ENCODE measurements around the gene RNF26.

RNF26 gene

GRCh38 chr11:119352857-119353260, 18.5 kb downstream of the RNF26 start:
- Histone ChIP-seq H3K4me1 (ENCODE audit: control insufficient read depth, insufficient read depth, low read length, poor library complexity, severe bottlenecking) (no peaks in the 10 kb centered on the region), H3K27ac (ENCODE audit: insufficient read depth, low read length, poor library complexity, severe bottlenecking) (no peak overlapping the region)
- DNase-seq, result no peak

GRCh38 chr11:119355091-119355843, 20.9 kb downstream of the RNF26 start:
- Histone ChIP-seq H3K27me3 (replicated peaks; ENCODE audit: control insufficient read depth, insufficient read depth, low read length, poor library complexity, severe bottlenecking) (peaks cover 2% of the 10 kb centered on the region), H3K4me1 (ENCODE audit: control insufficient read depth, insufficient read depth, low read length, poor library complexity, severe bottlenecking) (no peaks in the 10 kb centered on the region), H3K4me3 (ENCODE audit: insufficient read depth, low read depth, low read length, poor library complexity, severe bottlenecking) (no peak overlapping the region), H3K36me3 (ENCODE audit: control insufficient read depth, insufficient read depth, low read length) (no peaks in the 10 kb centered on the region), H3K27ac (ENCODE audit: insufficient read depth, low read length, poor library complexity, severe bottlenecking) (no peak overlapping the region), H3K9me3 (ENCODE audit: control insufficient read depth, low read length) (no peaks in the 10 kb centered on the region)
- DNase-seq, result no peak

More at GRCh38 chr11:119352857-119353260, 18.5 kb downstream of the RNF26 start:
- Histone ChIP-seq H3K4me3 (ENCODE audit: insufficient read depth, low read depth, low read length, poor library complexity, severe bottlenecking) (no peak overlapping the region), H3K36me3 (ENCODE audit: control insufficient read depth, insufficient read depth, low read length) (no peaks in the 10 kb centered on the region), H3K27me3 (replicated peaks; ENCODE audit: control insufficient read depth, insufficient read depth, low read length, poor library complexity, severe bottlenecking) (peaks cover 2% of the 10 kb centered on the region), H3K9me3 (ENCODE audit: control insufficient read depth, low read length) (no peaks in the 10 kb centered on the region)

- Histone ChIP-seq H3K27me3 (replicated peaks; ENCODE audit: control insufficient read depth, insufficient read depth, low read length, poor library complexity, severe bottlenecking) (peaks cover 2% of the 10 kb centered on the region), H3K36me3 (ENCODE audit: control insufficient read depth, insufficient read depth, low read length) (no peaks in the 10 kb centered on the region), H3K27ac (ENCODE audit: insufficient read depth, low read length, poor library complexity, severe bottlenecking) (no peak overlapping the region), H3K4me1 (ENCODE audit: control insufficient read depth, insufficient read depth, low read length, poor library complexity, severe bottlenecking) (no peaks in the 10 kb centered on the region), H3K4me3 (ENCODE audit: insufficient read depth, low read depth, low read length, poor library complexity, severe bottlenecking) (peak overlapping the region; percentile 72), H3K9me3 (ENCODE audit: control insufficient read depth, low read length) (no peaks in the 10 kb centered on the region)
- DNase-seq, result peak; percentile 49 to 61 (median 55)
Observed at GRCh38 chr11:119356349-119357031, 22.2 kb downstream of the RNF26 start.

GRCh38 chr11:119357074-119357473, 22.7 kb downstream of the RNF26 start:
- Histone ChIP-seq H3K4me3 (ENCODE audit: insufficient read depth, low read depth, low read length, poor library complexity, severe bottlenecking) (no peak overlapping the region), H3K27ac (ENCODE audit: insufficient read depth, low read length, poor library complexity, severe bottlenecking) (no peak overlapping the region), H3K4me1 (ENCODE audit: control insufficient read depth, insufficient read depth, low read length, poor library complexity, severe bottlenecking) (no peaks in the 10 kb centered on the region), H3K9me3 (ENCODE audit: control insufficient read depth, low read length) (no peaks in the 10 kb centered on the region), H3K27me3 (replicated peaks; ENCODE audit: control insufficient read depth, insufficient read depth, low read length, poor library complexity, severe bottlenecking) (peaks cover 2% of the 10 kb centered on the region), H3K36me3 (ENCODE audit: control insufficient read depth, insufficient read depth, low read length) (no peaks in the 10 kb centered on the region)
- no peak for DNase-seq

- Histone ChIP-seq H3K9me3 (ENCODE audit: control insufficient read depth, low read length) (no peaks in the 10 kb centered on the region), H3K27ac (ENCODE audit: insufficient read depth, low read length, poor library complexity, severe bottlenecking) (no peak overlapping the region), H3K36me3 (ENCODE audit: control insufficient read depth, insufficient read depth, low read length) (no peaks in the 10 kb centered on the region), H3K4me1 (ENCODE audit: control insufficient read depth, insufficient read depth, low read length, poor library complexity, severe bottlenecking) (peaks cover 12% of the 10 kb centered on the region), H3K4me3 (ENCODE audit: insufficient read depth, low read depth, low read length, poor library complexity, severe bottlenecking) (no peak overlapping the region), H3K27me3 (replicated peaks; ENCODE audit: control insufficient read depth, insufficient read depth, low read length, poor library complexity, severe bottlenecking) (peaks cover 20% of the 10 kb centered on the region)
- DNase-seq, result no peak
Observed at GRCh38 chr11:119359365-119360214, 25.3 kb downstream of the RNF26 start.

GRCh38 chr11:119361056-119361787, 26.9 kb downstream of the RNF26 start:
- Histone ChIP-seq H3K27me3 (replicated peaks; ENCODE audit: control insufficient read depth, insufficient read depth, low read length, poor library complexity, severe bottlenecking) (peaks cover 30% of the 10 kb centered on the region), H3K36me3 (ENCODE audit: control insufficient read depth, insufficient read depth, low read length) (no peaks in the 10 kb centered on the region)
- no peak for DNase-seq

GRCh38 chr11:119361941-119362725, 27.8 kb downstream of the RNF26 start:
- Histone ChIP-seq H3K4me3 (ENCODE audit: insufficient read depth, low read depth, low read length, poor library complexity, severe bottlenecking) (no peak overlapping the region), H3K27me3 (replicated peaks; ENCODE audit: control insufficient read depth, insufficient read depth, low read length, poor library complexity, severe bottlenecking) (peaks cover 37% of the 10 kb centered on the region), H3K27ac (ENCODE audit: insufficient read depth, low read length, poor library complexity, severe bottlenecking) (no peak overlapping the region), H3K4me1 (ENCODE audit: control insufficient read depth, insufficient read depth, low read length, poor library complexity, severe bottlenecking) (peaks cover 14% of the 10 kb centered on the region), H3K9me3 (ENCODE audit: control insufficient read depth, low read length) (no peaks in the 10 kb centered on the region), H3K36me3 (ENCODE audit: control insufficient read depth, insufficient read depth, low read length) (no peaks in the 10 kb centered on the region)
- DNase-seq, result no peak

More at GRCh38 chr11:119361056-119361787, 26.9 kb downstream of the RNF26 start:
- Histone ChIP-seq H3K27ac (ENCODE audit: insufficient read depth, low read length, poor library complexity, severe bottlenecking) (no peak overlapping the region), H3K9me3 (ENCODE audit: control insufficient read depth, low read length) (no peaks in the 10 kb centered on the region), H3K4me3 (ENCODE audit: insufficient read depth, low read depth, low read length, poor library complexity, severe bottlenecking) (no peak overlapping the region), H3K4me1 (ENCODE audit: control insufficient read depth, insufficient read depth, low read length, poor library complexity, severe bottlenecking) (peaks cover 14% of the 10 kb centered on the region)

- peaks cover 14% of the 10 kb centered on the region for H3K4me1 ChIP-seq (ENCODE audit: control insufficient read depth, insufficient read depth, low read length, poor library complexity, severe bottlenecking)
- no peak for DNase-seq
- no peak overlapping the region for H3K4me3 ChIP-seq (ENCODE audit: insufficient read depth, low read depth, low read length, poor library complexity, severe bottlenecking)
- no peaks in the 10 kb centered on the region for H3K9me3 ChIP-seq (ENCODE audit: control insufficient read depth, low read length)
- H3K36me3 ChIP-seq (ENCODE audit: control insufficient read depth, insufficient read depth, low read length), result no peaks in the 10 kb centered on the region
- H3K27ac ChIP-seq (ENCODE audit: insufficient read depth, low read length, poor library complexity, severe bottlenecking), result no peak overlapping the region
- H3K27me3 ChIP-seq (replicated peaks; ENCODE audit: control insufficient read depth, insufficient read depth, low read length, poor library complexity, severe bottlenecking), result peaks cover 39% of the 10 kb centered on the region
Observed at GRCh38 chr11:119362741-119363080, 28.4 kb downstream of the RNF26 start.

Data from effector memory CD4-positive, alpha-beta T cell (primary cell).